H1 (cell line): Measurements from ENCODE around the gene ADGRB2. TPM values are rescaled to one million over a fixed set of nuclear protein-coding genes. Genes with fewer than 3 reads are reported as not detected.

ENCODE experiments used
- CTCF ChIA-PET: fragments of 300-600 bp; sonication (Branson Sonifier 250); formaldehyde crosslinking; loops from one replicate; lab custom pipeline; 2021; ENCODE audit not compliant: partially characterized antibody; lab: Charles Lee
- POLR2A ChIA-PET: fragments of 300-600 bp; sonication (Branson Sonifier 250); formaldehyde crosslinking; loops from one replicate; lab custom pipeline; 2021; ENCODE audit warnings: inconsistent platforms; ENCODE audit not compliant: partially characterized antibody; lab: Charles Lee
- DNase-seq, 2 experiments: peaks; one replicate each; pipeline versions ENCODE4 v3.0.0 to v3.0.0-alpha.2; 2010 to 2022; ENCODE audit warnings: low spot score in 2 of 2, low read depth in 1 of 2, mixed read lengths in 1 of 2
- FAIRE-seq: peaks from 2 replicates; lab custom pipeline; 2011; peaks lifted over from hg19 to GRCh38; lab: Jason Lieb, UNC
- H2AFZ ChIP-seq: 2 replicates; pipeline ENCODE4 v1.8.1; 2012; ENCODE audit warnings: low read length, inconsistent platforms
- H2AK5ac ChIP-seq: 2 replicates; pipeline ENCODE4 v1.6.1; 2013; ENCODE audit warnings: low read depth, low read length
- H2BK120ac ChIP-seq: replicated peaks from 2 replicates; pipeline ENCODE3; 2013; ENCODE audit warnings: low read depth, low read length, inconsistent platforms
- H2BK12ac ChIP-seq: 2 replicates; pipeline ENCODE4 v1.6.1; 2013; ENCODE audit warnings: low read depth, low read length
- H2BK15ac ChIP-seq: 2 replicates; pipeline ENCODE4 v1.6.1; 2013; ENCODE audit warnings: low read length
- H2BK20ac ChIP-seq: 2 replicates; pipeline ENCODE4 v1.6.1; 2013; ENCODE audit warnings: low read length
- H2BK5ac ChIP-seq: 2 replicates; pipeline ENCODE4 v1.6.1; 2013; ENCODE audit warnings: low read depth, low read length
- H3K14ac ChIP-seq: 2 replicates; pipeline ENCODE4 v1.6.1; 2013; ENCODE audit warnings: inconsistent platforms; ENCODE audit not compliant: insufficient read length
- H3K18ac ChIP-seq: 2 replicates; pipeline ENCODE4 v1.6.1; 2013; ENCODE audit warnings: low read length; ENCODE audit errors: extremely low read depth
- H3K23ac ChIP-seq: 2 replicates; pipeline ENCODE4 v1.6.1; 2013; ENCODE audit warnings: inconsistent platforms; ENCODE audit not compliant: insufficient read length
- H3K23me2 ChIP-seq: 2 replicates; pipeline ENCODE4 v1.6.1; 2013; ENCODE audit warnings: low read depth, low read length
- H3K27ac ChIP-seq: 2 replicates; pipeline ENCODE4 v1.6.1; 2011; ENCODE audit warnings: low read depth, low read length, inconsistent platforms
- H3K27me3 ChIP-seq, 4 experiments: replicated peaks in 1 of 4; 1 replicate in 1 of 4; 2 replicates in 3 of 4; pipeline versions ENCODE4 v1.6.1 to v1.8.1; 2011 to 2013; ENCODE audit warnings: low read length in 3 of 4, mild to moderate bottlenecking in 3 of 4, inconsistent platforms in 2 of 4, mixed read lengths in 2 of 4, moderate library complexity in 1 of 4; ENCODE audit not compliant: control insufficient read depth in 3 of 4, insufficient read depth in 3 of 4; ENCODE audit errors: extremely low read depth in 1 of 4
- H3K36me3 ChIP-seq, 4 experiments: 2 replicates each; pipeline versions ENCODE4 v1.6.1 to v1.8.1; 2011 to 2013; ENCODE audit warnings: mild to moderate bottlenecking in 4 of 4, low read length in 3 of 4, moderate library complexity in 2 of 4, control low read depth in 1 of 4, inconsistent platforms in 1 of 4; ENCODE audit not compliant: insufficient read depth in 4 of 4, control insufficient read depth in 2 of 4
- H3K4ac ChIP-seq: replicated peaks from 2 replicates; pipeline ENCODE3; 2013; ENCODE audit warnings: low read length, low read depth, mixed read lengths, inconsistent platforms; ENCODE audit not compliant: insufficient read length
- H3K4me1 ChIP-seq, 4 experiments: replicated peaks in 1 of 4; 1 replicate in 1 of 4; 2 replicates in 3 of 4; pipeline versions ENCODE4 v1.6.1 to v1.8.1; 2011 to 2013; ENCODE audit warnings: low read length in 3 of 4, inconsistent platforms in 2 of 4, mixed read lengths in 1 of 4; ENCODE audit not compliant: insufficient read depth in 4 of 4, control insufficient read depth in 3 of 4
- H3K4me2 ChIP-seq, 2 experiments: 2 replicates each; pipeline versions ENCODE4 v1.6.1 to v1.8.1; 2011 to 2013; ENCODE audit warnings: low read depth in 2 of 2, low read length in 2 of 2, control low read depth in 1 of 2, inconsistent platforms in 1 of 2, mild to moderate bottlenecking in 1 of 2; ENCODE audit not compliant: insufficient read depth in 1 of 2
- H3K4me3 ChIP-seq, 4 experiments: fragments of 200-600, 300-600 bp in 1 of 4; sonication (generic), shearing (Covaris generic), sonication (Bioruptor Twin) in 1 of 4; 2 replicates each; pipeline versions ENCODE4 v1.5.1 to v1.8.1; 2011 to 2016; ENCODE audit warnings: low read length in 4 of 4, low read depth in 3 of 4, control low read depth in 2 of 4, inconsistent platforms in 2 of 4, mild to moderate bottlenecking in 2 of 4, mixed read lengths in 1 of 4, moderate library complexity in 1 of 4; ENCODE audit not compliant: insufficient read depth in 2 of 4; ENCODE audit errors: extremely low read depth in 1 of 4
- H3K56ac ChIP-seq: replicated peaks from 2 replicates; pipeline ENCODE3; 2013; ENCODE audit warnings: low read depth, mild to moderate bottlenecking, mixed read lengths, low read length, inconsistent platforms; ENCODE audit not compliant: insufficient read length
- H3K79me1 ChIP-seq: 2 replicates; pipeline ENCODE4 v1.6.1; 2013; ENCODE audit warnings: low read depth, low read length, control low read depth
- H3K79me2 ChIP-seq, 2 experiments: 2 replicates each; pipeline versions ENCODE4 v1.6.1 to v1.8.1; 2012 to 2013; ENCODE audit warnings: low read length in 2 of 2, mild to moderate bottlenecking in 2 of 2, inconsistent platforms in 1 of 2; ENCODE audit not compliant: insufficient read depth in 2 of 2, control insufficient read depth in 1 of 2
- H3K9ac ChIP-seq, 4 experiments: replicated peaks in 1 of 4; 1 replicate in 1 of 4; 2 replicates in 3 of 4; pipeline versions ENCODE4 v1.6.1 to v1.8.1; 2011 to 2013; ENCODE audit warnings: low read depth in 3 of 4, low read length in 3 of 4, control low read depth in 2 of 4, mild to moderate bottlenecking in 2 of 4, moderate library complexity in 2 of 4, inconsistent platforms in 1 of 4; ENCODE audit errors: extremely low read depth in 1 of 4
- H3K9me3 ChIP-seq, 2 experiments: 2 replicates each; pipeline versions ENCODE4 v1.6.1 to v1.8.1; 2012 to 2013; ENCODE audit warnings: mild to moderate bottlenecking in 2 of 2, moderate library complexity in 2 of 2, control low read depth in 1 of 2, inconsistent platforms in 1 of 2, low read depth in 1 of 2, low read length in 1 of 2, mixed read lengths in 1 of 2; ENCODE audit not compliant: insufficient read depth in 2 of 2
- H4K20me1 ChIP-seq, 2 experiments: replicated peaks in 1 of 2; 2 replicates each; pipeline versions ENCODE3 to v1.8.1; 2011 to 2013; ENCODE audit warnings: inconsistent platforms in 2 of 2, low read length in 2 of 2, mild to moderate bottlenecking in 1 of 2; ENCODE audit not compliant: insufficient read depth in 2 of 2, control insufficient read depth in 1 of 2
- H4K5ac ChIP-seq: 2 replicates; pipeline ENCODE4 v1.6.1; 2013; ENCODE audit warnings: low read length, low read depth, mixed read lengths, inconsistent platforms; ENCODE audit not compliant: insufficient read length
- H4K8ac ChIP-seq: 2 replicates; pipeline ENCODE4 v1.8.0; 2013; ENCODE audit warnings: mild to moderate bottlenecking, moderate library complexity, low read length, inconsistent platforms; ENCODE audit not compliant: insufficient read depth; ENCODE audit errors: extremely low read depth
- H4K91ac ChIP-seq: replicated peaks from 2 replicates; pipeline ENCODE3; 2013; ENCODE audit warnings: low read length, mixed read lengths, inconsistent platforms; ENCODE audit not compliant: insufficient read length
- ASH2L ChIP-seq: fragments of 200-600, 300-600 bp; sonication (generic); IDR thresholded peaks from one replicate; pipeline ENCODE4 v1.7.1; 2017; ENCODE audit warnings: low read length
- CBX5 ChIP-seq: fragments of 300-800, 300-1000 bp; sonication (generic); IDR thresholded peaks from 2 replicates; pipeline ENCODE4 v1.7.1; 2016; ENCODE audit warnings: antibody characterized with exemption, low read length, low read depth
- CTCF ChIP-seq, 3 experiments: IDR thresholded peaks; 1 replicate in 2 of 3; 2 replicates in 1 of 3; pipeline versions ENCODE4 v1.5.1 to v1.6.1; 2011; ENCODE audit warnings: low read length in 3 of 3, mild to moderate bottlenecking in 3 of 3, inconsistent platforms in 2 of 3, low read depth in 1 of 3, moderate library complexity in 1 of 3; ENCODE audit not compliant: insufficient read depth in 1 of 3; ENCODE audit errors: control extremely low read depth in 1 of 3
- EP300 ChIP-seq, 2 experiments: IDR thresholded peaks; 1 replicate in 1 of 2; 2 replicates in 1 of 2; pipeline ENCODE4 v1.6.1; 2011 to 2012; ENCODE audit warnings: low read depth in 2 of 2, low read length in 2 of 2, mild to moderate bottlenecking in 2 of 2, borderline replicate concordance in 1 of 2, inconsistent platforms in 1 of 2, moderate library complexity in 1 of 2
- HDAC2 ChIP-seq, 2 experiments: fragments of 300-600 bp in 1 of 2; sonication (generic) in 1 of 2; IDR thresholded peaks; 2 replicates each; pipeline ENCODE4 v1.6.1; 2011 to 2012; ENCODE audit warnings: low read depth in 2 of 2, low read length in 2 of 2, mild to moderate bottlenecking in 2 of 2, moderate library complexity in 2 of 2, borderline replicate concordance in 1 of 2, inconsistent platforms in 1 of 2
- NANOG ChIP-seq: IDR thresholded peaks from 2 replicates; pipeline ENCODE4 v1.6.1; 2011; ENCODE audit warnings: low read length, low read depth, mild to moderate bottlenecking, inconsistent platforms; ENCODE audit not compliant: insufficient read depth, poor library complexity, severe bottlenecking
- SUZ12 ChIP-seq: fragments of 200-600 bp; sonication (generic); IDR thresholded peaks from 2 replicates; pipeline ENCODE4 v1.6.1; 2012; ENCODE audit warnings: mild to moderate bottlenecking, inconsistent platforms, low read length, moderate library complexity, mixed read lengths
- USF2 ChIP-seq: IDR thresholded peaks from 2 replicates; pipeline ENCODE4 v1.6.1; 2011; ENCODE audit warnings: low read length, improper control_type of control experiment
- WGBS, 2 experiments: shearing (Covaris generic) in 1 of 2; methylation state at CpG; one replicate each; pipeline versions ENCODE4 v1.1.6 to v1.1.7; 2013 to 2015; ENCODE audit warnings: low lambda C conversion rate in 2 of 2, mixed read lengths in 2 of 2, inconsistent platforms in 1 of 2, low coverage in 1 of 2, missing lambda C conversion rate in 1 of 2; ENCODE audit not compliant: insufficient replicate concordance in 2 of 2, insufficient coverage in 1 of 2, insufficient read length in 1 of 2; ENCODE audit errors: extremely low coverage in 1 of 2, missing lambda C conversion rate in 1 of 2; 5-methylcytosine and 5-hydroxymethylcytosine counted together
- polyA plus RNA-seq, 7 experiments: library from polyadenylated mRNA; depleted of rRNA in 3 of 7; stranded (reverse) in 5 of 7; unstranded in 2 of 7; fragments of >200 nt in 5 of 7; fragments of 200-250 nt in 2 of 7; gene quantifications; 1 replicate in 5 of 7; 2 replicates in 1 of 7; 4 replicates in 1 of 7; pipeline versions ENCODE4 v1.2.1 to v1.2.3, GENCODE V29; 2011 to 2013; ENCODE audit warnings: missing spikeins in 2 of 7, mixed read lengths in 2 of 7
- total RNA-seq: library from RNA; stranded (reverse); fragmentation: NEBNext Ultra II Directional; extraction: Animal tissue kit (Norgen Biotek cat#: 25700); gene quantifications from 2 replicates; pipeline ENCODE4 v1.2.1, GENCODE V29; 2021

The ADGRB2 gene
- total and polyA plus RNA-seq, 2 of the 8 experiments (the other 6 are each of a cell fraction or from before 2014, with no cell fraction given), result 15.6 to 26.2 TPM

GRCh38 chr1:31727195-31727594 lies 36.9 kb downstream of the ADGRB2 start:
- Histone ChIP-seq H3K79me2 (no peaks in the 10 kb centered on the region), H3K27me3 (no peaks in the 10 kb centered on the region; a peak in 1 of 7 replicates), H4K20me1 (peaks cover 0 to 6% of the 10 kb centered on the region in 2 experiments), H2AFZ (no peak overlapping the region), H2BK5ac (no peak overlapping the region), H3K14ac (no peak overlapping the region), H2BK15ac (no peak overlapping the region), H2BK12ac (no peak overlapping the region), H3K27ac (no peak overlapping the region), H3K9me3 (no peaks in the 10 kb centered on the region), H2BK20ac (no peak overlapping the region), H2BK120ac (no peak overlapping the region), H3K4me1 (peaks cover 0 to 5% (median 2%) of the 10 kb centered on the region in 4 experiments; a peak in 2 of 7 replicates), H3K79me1 (no peaks in the 10 kb centered on the region; the same call in 1 of the 2 replicates), H3K4ac (no peak overlapping the region), H2AK5ac (no peak overlapping the region), H4K8ac (no peak overlapping the region), H3K9ac (no peak overlapping the region), H3K4me3 (no peak overlapping the region), H3K23ac (no peak overlapping the region), H3K23me2 (no peaks in the 10 kb centered on the region), H3K36me3 (peaks cover 0 to 6% (median 0%) of the 10 kb centered on the region in 4 experiments; a peak in 2 of 8 replicates), H4K91ac (no peak overlapping the region), H4K5ac (no peak overlapping the region), H3K18ac (no peak overlapping the region), H3K4me2 (no peak overlapping the region), H3K56ac (no peak overlapping the region)
- WGBS, 2 experiments, result 97% methylated on average over 14 of the region's 14 CpGs; no CpG with 5 or more reads in 1 of the 2 experiments
- no peak for DNase-seq
- TF ChIP-seq CBX5, result no peak
- no peak for TF ChIP-seq SUZ12
- no peak for TF ChIP-seq USF2
- no peak for TF ChIP-seq CTCF (IDR thresholded peaks at IDR 0.05; ENCODE audit: control extremely low read depth in 1 of 3, insufficient read depth in 1 of 3, low read depth in 1 of 3, low read length in 3 of 3)
- no peak for TF ChIP-seq EP300 (IDR thresholded peaks at IDR 0.05; ENCODE audit: borderline replicate concordance in 1 of 2, low read depth in 2 of 2, low read length in 2 of 2)
- TF ChIP-seq HDAC2 (IDR thresholded peaks at IDR 0.05; ENCODE audit: borderline replicate concordance in 1 of 2, low read depth in 2 of 2, low read length in 2 of 2), result no peak
- no peak for TF ChIP-seq NANOG
- TF ChIP-seq ASH2L, result no peak
- CTCF ChIA-PET, result interaction anchor here (0.8 to 12.9 kb wide), 7 partner anchors 10 to 68 kb away, joined by 3 to 146 read pairs (median 4); no protein-coding TSS in a partner anchor
- POLR2A ChIA-PET, result interaction anchor here (1.4 kb wide), 1 partner anchor 10 kb away, joined by 3 read pairs; no protein-coding TSS in a partner anchor
- FAIRE-seq, result no peak
